Lung (tissue), 12 donors: ENCODE results near the gene MOB3C. TPM values are rescaled to one million over a fixed set of nuclear protein-coding genes. Genes with fewer than 3 reads are reported as not detected.

Experiments
- ATAC-seq: fragments of 200-7000 bp; cut with Tn5 transposase; one replicate; pipeline ENCODE4 v1.9.1; 2020; ENCODE audit warnings: moderate number of reproducible peaks; ENCODE audit not compliant: insufficient read depth, low FRiP score
- DNase-seq, 3 donors: peaks; one replicate each; pipeline ENCODE4 v3.0.0-alpha.2; 2013 to 2017
- H3K27ac ChIP-seq, 2 donors: one replicate each; pipeline ENCODE4 v1.5.1; 2013; ENCODE audit warnings: mild to moderate bottlenecking in 2 of 2, moderate library complexity in 2 of 2, control low read depth in 1 of 2, inconsistent platforms in 1 of 2, low read depth in 1 of 2, low read length in 1 of 2
- H3K27me3 ChIP-seq, 3 donors: one replicate each; pipeline ENCODE4 v1.5.1; 2013; ENCODE audit warnings: low read length in 2 of 3; ENCODE audit not compliant: control insufficient read depth in 3 of 3, insufficient read depth in 3 of 3
- H3K36me3 ChIP-seq, 4 donors: one replicate each; pipeline ENCODE4 v1.5.1; 2013; ENCODE audit warnings: low read length in 4 of 4, mild to moderate bottlenecking in 1 of 4, moderate library complexity in 1 of 4; ENCODE audit not compliant: control insufficient read depth in 4 of 4, insufficient read depth in 4 of 4
- H3K4me1 ChIP-seq, 5 donors: one replicate each; pipeline ENCODE4 v1.5.1; 2013; ENCODE audit warnings: low read length in 5 of 5, mild to moderate bottlenecking in 2 of 5, moderate library complexity in 1 of 5; ENCODE audit not compliant: control insufficient read depth in 5 of 5, insufficient read depth in 5 of 5
- H3K4me3 ChIP-seq: one replicate; pipeline ENCODE4 v1.5.1; 2013; ENCODE audit warnings: mild to moderate bottlenecking, control low read depth, moderate library complexity
- H3K9ac ChIP-seq, 2 donors: one replicate each; pipeline ENCODE4 v1.5.1; 2013; ENCODE audit warnings: low read length in 2 of 2, control low read depth in 1 of 2; ENCODE audit not compliant: insufficient read depth in 1 of 2
- H3K9me3 ChIP-seq, 4 donors: one replicate each; pipeline ENCODE4 v1.5.1; 2013; ENCODE audit warnings: low read length in 3 of 4, mild to moderate bottlenecking in 1 of 4, moderate library complexity in 1 of 4; ENCODE audit not compliant: control insufficient read depth in 4 of 4, insufficient read depth in 3 of 4
- CTCF ChIP-seq: IDR thresholded peaks from 2 replicates; pipeline ENCODE4 v1.5.1; 2012; ENCODE audit warnings: mild to moderate bottlenecking; ENCODE audit errors: control extremely low read depth, extremely low read depth
- WGBS, 2 donors: extraction: QIAGEN DNeasy Blood & Tissue Kit; methylation state at CpG; one replicate each; pipeline ENCODE4 v1.1.7; 2013; 5-methylcytosine and 5-hydroxymethylcytosine counted together
- polyA plus RNA-seq, 2 donors: library from polyadenylated mRNA; stranded (reverse); fragments of 200-250 nt; gene quantifications; one replicate each; pipeline ENCODE4 v1.2.1, GENCODE V29; 2013
- total RNA-seq, 2 donors: library from RNA; depleted of rRNA in 1 of 2; stranded (reverse); fragments of >200 nt in 1 of 2; gene quantifications; one replicate each; pipeline ENCODE4 v1.2.1, GENCODE V29; 2014 to 2021
- donor health status: control.
- donor health status: control.
- donor health status: Bipolar disorder and iron deficiency.
- donor health status: healthy.
- donor health status: DM: yes; HTN: yes; CAD: no.

MOB3C gene
- total and polyA plus RNA-seq, 4 donors, result 10.6 to 28.7 (median 16.5) TPM

GRCh38 chr1:46587069-46587468 lies 29.5 kb downstream of the MOB3C start:
- WGBS, 2 donors, result 58 to 72% methylated on average over 7 of the region's 7 CpGs
- H3K9ac ChIP-seq, result no peak overlapping the region
- peaks cover 6 to 48% (median 27%) of the 10 kb centered on the region in 4 donors for H3K36me3 ChIP-seq
- DNase-seq (peak in 2 of 3 donors; percentile 9 to 10), ATAC-seq (peak; percentile 79)
- no peaks in the 10 kb centered on the region for H3K9me3 ChIP-seq
- no peak overlapping the region for H3K4me3 ChIP-seq
- no peaks in the 10 kb centered on the region for H3K27me3 ChIP-seq
- TF ChIP-seq CTCF, result no peak
- no peak overlapping the region for H3K27ac ChIP-seq
- peaks cover 0 to 2% (median 0%) of the 10 kb centered on the region in 5 donors for H3K4me1 ChIP-seq

- ATAC-seq, result no peak
- peaks cover 0 to 2% (median 0%) of the 10 kb centered on the region in 5 donors for H3K4me1 ChIP-seq
These were observed 31.2 kb downstream of the MOB3C start for GRCh38 chr1:46585312-46585938.

DNA sequence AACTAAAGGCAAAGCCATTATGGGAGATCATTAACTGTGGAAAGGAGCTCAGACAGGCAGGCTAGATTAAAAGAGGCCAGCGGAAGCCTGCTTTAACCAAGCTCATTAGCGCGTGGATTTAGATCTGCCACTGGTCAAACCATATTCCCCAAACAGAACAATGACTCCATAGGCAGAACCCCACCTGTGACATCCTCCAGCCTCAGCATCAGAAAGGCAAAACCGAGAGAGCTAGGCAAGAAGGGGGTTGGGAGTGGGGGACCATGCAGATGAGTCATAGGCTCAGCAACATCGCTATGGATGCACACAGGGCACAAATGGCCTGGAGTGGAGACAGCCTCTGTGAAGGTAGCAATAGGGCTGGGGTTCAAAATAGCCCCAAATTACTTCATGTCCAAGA lies 33.1 kb downstream of the MOB3C start:
- no peak for DNase-seq
- 91% methylated on average over 5 of the region's 5 CpGs for WGBS, 2 donors
- no peak overlapping the region for H3K9ac ChIP-seq
- H3K27ac ChIP-seq, result no peak overlapping the region
- TF ChIP-seq CTCF, result no peak
- H3K4me3 ChIP-seq, result no peak overlapping the region
- H3K9me3 ChIP-seq, result no peaks in the 10 kb centered on the region
- peaks cover 0 to 2% (median 0%) of the 10 kb centered on the region in 5 donors for H3K4me1 ChIP-seq
- no peaks in the 10 kb centered on the region for H3K27me3 ChIP-seq
- peaks cover 8 to 35% (median 12%) of the 10 kb centered on the region in 4 donors for H3K36me3 ChIP-seq
- no peak for ATAC-seq

More at GRCh38 chr1:46585312-46585938, 31.2 kb downstream of the MOB3C start:
- Histone ChIP-seq H3K9me3 (no peaks in the 10 kb centered on the region), H3K9ac (no peak overlapping the region), H3K36me3 (peaks cover 9 to 41% (median 17%) of the 10 kb centered on the region in 4 donors), H3K27me3 (no peaks in the 10 kb centered on the region), H3K27ac (no peak overlapping the region), H3K4me3 (no peak overlapping the region)
- TF ChIP-seq CTCF, result no peak
- WGBS, 2 donors, result 76 to 78% methylated on average over 12 of the region's 12 CpGs
- DNase-seq, result no peak
